ENCODE measurements around the gene TREML4.

The TREML4 gene

DNA sequence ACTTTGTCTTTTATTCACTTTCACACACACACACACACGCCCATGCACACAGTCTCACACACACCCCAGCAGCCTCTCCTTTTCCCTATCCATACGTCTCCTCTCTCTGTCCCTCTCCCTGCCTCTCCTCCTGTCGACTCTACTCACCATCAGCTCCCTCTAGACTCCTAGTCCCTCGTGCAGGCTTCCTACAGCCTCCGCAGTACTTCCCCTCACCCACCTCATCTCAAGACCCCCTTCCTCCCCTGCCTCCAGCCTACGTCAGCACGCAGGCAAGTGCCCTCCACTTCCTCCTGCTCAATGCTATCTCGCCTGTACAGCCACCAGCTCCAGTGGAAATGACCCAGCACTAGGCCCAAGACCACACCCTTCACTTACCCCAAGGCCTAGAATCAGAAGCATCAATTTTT lies 26.4 kb upstream of the TREML4 start:
- H3K4me1 ChIP-seq (ENCODE audit: insufficient read depth, low read length, poor library complexity, severe bottlenecking) = peaks cover 42% of the 10 kb centered on the region
- H3F3A ChIP-seq (ENCODE audit: low read depth) = peaks cover 20% of the 10 kb centered on the region
- H2AFZ ChIP-seq (ENCODE audit: low read length) = peak overlapping the region; percentile 20; the same call in 1 of the 2 replicates
- H3K4me3 ChIP-seq (ENCODE audit: low read length, poor library complexity, severe bottlenecking) = no peak overlapping the region
- no peaks in the 10 kb centered on the region for H3K9me3 ChIP-seq (ENCODE audit: insufficient read depth, low read depth, low read length)
- no peaks in the 10 kb centered on the region for H4K20me1 ChIP-seq (ENCODE audit: insufficient read depth, low read length, poor library complexity, severe bottlenecking)
- H3K79me2 ChIP-seq (ENCODE audit: insufficient read depth, low read length) = no peaks in the 10 kb centered on the region
- H3K4me2 ChIP-seq (ENCODE audit: low read depth, low read length, poor library complexity, severe bottlenecking) = peak overlapping the region; percentile 73
- peak overlapping the region; percentile 55 for H3K9ac ChIP-seq (ENCODE audit: low read depth, low read length, poor library complexity, severe bottlenecking)
- no peak for TF ChIP-seq EZH2phosphoT487 (IDR thresholded peaks at IDR 0.05; ENCODE audit: borderline replicate concordance)
- TF ChIP-seq, protein P1, sequence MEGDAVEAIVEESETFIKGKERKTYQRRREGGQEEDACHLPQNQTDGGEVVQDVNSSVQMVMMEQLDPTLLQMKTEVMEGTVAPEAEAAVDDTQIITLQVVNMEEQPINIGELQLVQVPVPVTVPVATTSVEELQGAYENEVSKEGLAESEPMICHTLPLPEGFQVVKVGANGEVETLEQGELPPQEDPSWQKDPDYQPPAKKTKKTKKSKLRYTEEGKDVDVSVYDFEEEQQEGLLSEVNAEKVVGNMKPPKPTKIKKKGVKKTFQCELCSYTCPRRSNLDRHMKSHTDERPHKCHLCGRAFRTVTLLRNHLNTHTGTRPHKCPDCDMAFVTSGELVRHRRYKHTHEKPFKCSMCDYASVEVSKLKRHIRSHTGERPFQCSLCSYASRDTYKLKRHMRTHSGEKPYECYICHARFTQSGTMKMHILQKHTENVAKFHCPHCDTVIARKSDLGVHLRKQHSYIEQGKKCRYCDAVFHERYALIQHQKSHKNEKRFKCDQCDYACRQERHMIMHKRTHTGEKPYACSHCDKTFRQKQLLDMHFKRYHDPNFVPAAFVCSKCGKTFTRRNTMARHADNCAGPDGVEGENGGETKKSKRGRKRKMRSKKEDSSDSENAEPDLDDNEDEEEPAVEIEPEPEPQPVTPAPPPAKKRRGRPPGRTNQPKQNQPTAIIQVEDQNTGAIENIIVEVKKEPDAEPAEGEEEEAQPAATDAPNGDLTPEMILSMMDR (conservative IDR thresholded peaks at IDR 0.05; ENCODE audit: low read length) = no peak
- H3K27me3 ChIP-seq (ENCODE audit: insufficient read depth, low read length, poor library complexity, severe bottlenecking) = no peaks in the 10 kb centered on the region
- no peaks in the 10 kb centered on the region for H3K9me2 ChIP-seq (replicated peaks; ENCODE audit: low read depth, low read length)
- H3K36me3 ChIP-seq (ENCODE audit: insufficient read depth, low read length) = no peaks in the 10 kb centered on the region

- peaks cover 20% of the 10 kb centered on the region for H3F3A ChIP-seq (ENCODE audit: low read depth)
- no peaks in the 10 kb centered on the region for H3K27me3 ChIP-seq (ENCODE audit: insufficient read depth, low read length, poor library complexity, severe bottlenecking)
- TF ChIP-seq, protein P1 (conservative IDR thresholded peaks at IDR 0.05; ENCODE audit: low read length) = no peak
- no peak for TF ChIP-seq EZH2phosphoT487 (IDR thresholded peaks at IDR 0.05; ENCODE audit: borderline replicate concordance)
- no peaks in the 10 kb centered on the region for H4K20me1 ChIP-seq (ENCODE audit: insufficient read depth, low read length, poor library complexity, severe bottlenecking)
- no peaks in the 10 kb centered on the region for H3K36me3 ChIP-seq (ENCODE audit: insufficient read depth, low read length)
- H3K4me2 ChIP-seq (ENCODE audit: low read depth, low read length, poor library complexity, severe bottlenecking) = no peak overlapping the region
- H2AFZ ChIP-seq (ENCODE audit: low read length) = no peak overlapping the region
- no peak overlapping the region for H3K4me3 ChIP-seq (ENCODE audit: low read length, poor library complexity, severe bottlenecking)
- no peak overlapping the region for H3K9ac ChIP-seq (ENCODE audit: low read depth, low read length, poor library complexity, severe bottlenecking)
- no peaks in the 10 kb centered on the region for H3K79me2 ChIP-seq (ENCODE audit: insufficient read depth, low read length)
- peaks cover 39% of the 10 kb centered on the region for H3K4me1 ChIP-seq (ENCODE audit: insufficient read depth, low read length, poor library complexity, severe bottlenecking)
- no peaks in the 10 kb centered on the region for H3K9me3 ChIP-seq (ENCODE audit: insufficient read depth, low read depth, low read length)
- no peaks in the 10 kb centered on the region for H3K9me2 ChIP-seq (replicated peaks; ENCODE audit: low read depth, low read length)
Measured at GRCh38 chr6:41204156-41204555, 24.0 kb upstream of the TREML4 start.

- H3K9me3 ChIP-seq (ENCODE audit: insufficient read depth, low read depth, low read length) = no peaks in the 10 kb centered on the region
- no peaks in the 10 kb centered on the region for H3K36me3 ChIP-seq (ENCODE audit: insufficient read depth, low read length)
- H3K27me3 ChIP-seq (ENCODE audit: insufficient read depth, low read length, poor library complexity, severe bottlenecking) = no peaks in the 10 kb centered on the region
- H3K4me2 ChIP-seq (ENCODE audit: low read depth, low read length, poor library complexity, severe bottlenecking) = no peak overlapping the region
- no peak overlapping the region for H2AFZ ChIP-seq (ENCODE audit: low read length)
- H3K9ac ChIP-seq (ENCODE audit: low read depth, low read length, poor library complexity, severe bottlenecking) = no peak overlapping the region
- no peaks in the 10 kb centered on the region for H3K79me2 ChIP-seq (ENCODE audit: insufficient read depth, low read length)
- no peaks in the 10 kb centered on the region for H3K9me2 ChIP-seq (replicated peaks; ENCODE audit: low read depth, low read length)
- TF ChIP-seq, protein P1 (conservative IDR thresholded peaks at IDR 0.05; ENCODE audit: low read length) = no peak
- TF ChIP-seq EZH2phosphoT487 (IDR thresholded peaks at IDR 0.05; ENCODE audit: borderline replicate concordance) = no peak
- H4K20me1 ChIP-seq (ENCODE audit: insufficient read depth, low read length, poor library complexity, severe bottlenecking) = no peaks in the 10 kb centered on the region
- no peaks in the 10 kb centered on the region for H3F3A ChIP-seq (ENCODE audit: low read depth)
- H3K4me3 ChIP-seq (ENCODE audit: low read length, poor library complexity, severe bottlenecking) = no peak overlapping the region
- no peaks in the 10 kb centered on the region for H3K4me1 ChIP-seq (ENCODE audit: insufficient read depth, low read length, poor library complexity, severe bottlenecking)
Measured at GRCh38 chr6:41208439-41209106, 19.6 kb upstream of the TREML4 start.
